Peyer's patch (tissue), 4 donors: Measurements from ENCODE around the gene EHD4.

Experiments used
- CTCF ChIP-seq, 6 experiments: fragments of 450-650 bp in 4 of 6; fragments of 200-600 bp in 2 of 6; sonication (generic) in 1 of 6; IDR thresholded peaks; one replicate each; pipeline ENCODE4 v1.5.1; 2017 to 2019; ENCODE audit warnings: antibody characterized with exemption in 6 of 6, mild to moderate bottlenecking in 3 of 6, moderate library complexity in 1 of 6
- POLR2A ChIP-seq, 2 donors: fragments of 450-650 bp; IDR thresholded peaks; one replicate each; pipeline ENCODE4 v1.5.1; 2017; ENCODE audit warnings: antibody characterized with exemption in 2 of 2, mild to moderate bottlenecking in 2 of 2, moderate library complexity in 2 of 2

- TF ChIP-seq CTCF (IDR thresholded peaks at IDR 0.05) (peak; percentile 73 to 82 (median 78)), POLR2A (IDR thresholded peaks at IDR 0.05) (no peak)
These were observed 67.8 kb downstream of the EHD4 start for GRCh38 chr15:41904541-41905005.
